Iris pigment epithelial cell (primary cell): ENCODE measurements around the gene SLC66A1.

ENCODE experiments used
- DNase-seq: peaks from one replicate; pipeline ENCODE4 v3.0.0-alpha.2; 2011; ENCODE audit warnings: low read depth

SLC66A1 gene

GRCh38 chr1:19325958-19326747 is 14.0 kb downstream of the SLC66A1 start:
- DNase-seq, result no peak

DNA sequence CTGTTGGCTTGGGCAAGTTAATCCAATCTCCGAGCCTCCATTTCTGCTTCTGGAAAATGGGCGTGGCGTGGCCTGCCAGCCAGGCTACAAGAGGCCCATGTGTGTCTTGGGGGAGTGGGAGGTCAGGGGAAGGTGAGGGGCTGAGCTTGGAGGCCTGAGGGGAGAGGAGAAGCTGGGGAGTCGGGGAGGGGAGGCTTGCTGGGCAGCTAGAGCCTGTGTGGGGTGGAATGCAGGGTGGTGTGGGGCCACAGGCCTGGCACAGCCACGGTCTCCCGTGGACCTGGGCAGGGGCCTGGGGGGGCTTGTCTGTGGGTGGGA is 14.6 kb downstream of the SLC66A1 start:
- DNase-seq, result no peak

GRCh38 chr1:19327301-19327700 is 15.2 kb downstream of the SLC66A1 start:
- DNase-seq, result no peak

GRCh38 chr1:19327736-19328135 is 15.6 kb downstream of the SLC66A1 start:
- DNase-seq, result no peak

DNA sequence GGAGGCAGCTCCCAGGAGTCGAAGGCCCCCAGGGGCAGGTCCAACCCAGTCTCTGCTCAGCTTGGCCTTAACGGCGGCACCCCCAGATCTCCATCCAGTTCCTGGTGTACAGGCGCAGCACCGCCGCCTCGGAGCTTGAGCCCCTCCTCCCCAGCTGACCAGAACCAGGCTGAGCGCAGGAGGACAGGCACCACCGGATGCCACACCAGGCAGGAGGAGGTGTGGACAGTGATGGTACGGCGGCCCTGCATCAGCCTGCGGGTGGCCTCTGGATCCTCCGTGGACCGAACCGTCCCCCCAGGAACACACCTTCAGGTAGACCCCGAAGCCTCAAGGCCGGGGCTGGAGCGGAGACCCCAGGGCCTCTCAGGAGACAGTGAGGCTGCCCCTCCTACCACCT is 16.4 kb downstream of the SLC66A1 start:
- DNase-seq, result no peak

DNA sequence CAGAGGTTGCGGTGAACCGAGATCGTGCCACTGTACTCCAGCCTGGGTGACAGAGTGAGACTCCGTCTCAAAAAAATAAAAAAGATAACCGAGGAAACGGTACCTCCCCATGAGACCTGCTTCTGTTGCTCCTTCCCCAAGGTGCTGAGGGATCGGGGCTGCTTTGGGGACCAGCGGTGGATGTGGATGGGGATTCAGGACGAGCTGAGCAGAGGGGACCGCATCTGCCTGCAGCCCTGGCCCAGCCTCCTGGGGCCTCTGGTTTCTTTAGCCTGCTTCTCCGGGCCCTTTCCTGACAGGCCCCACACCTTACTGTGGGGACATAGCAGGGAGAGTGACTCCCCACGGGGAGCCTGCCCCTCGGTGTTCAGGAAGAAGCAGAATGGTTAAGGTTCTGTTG is 17.1 kb downstream of the SLC66A1 start:
- DNase-seq, result no peak

DNA sequence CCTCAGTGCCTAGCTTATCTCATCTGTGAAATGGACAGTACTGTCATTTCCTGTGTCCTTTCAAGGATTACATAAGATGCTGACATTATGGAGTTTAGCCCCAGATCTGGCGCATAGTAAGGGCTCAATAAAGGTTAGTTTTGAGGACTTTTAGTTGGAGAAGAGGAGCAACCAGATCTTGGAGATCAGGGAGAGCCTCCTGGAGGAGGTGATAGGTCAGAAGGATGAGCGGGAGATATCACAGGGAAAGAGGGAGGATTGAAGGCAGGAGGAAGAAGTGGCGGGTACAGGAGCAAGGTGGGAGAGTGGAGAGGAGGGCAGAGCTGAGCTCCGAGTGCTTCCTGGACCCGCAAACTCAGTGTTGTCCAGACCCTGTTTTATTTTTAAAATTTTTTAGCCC is 17.5 kb downstream of the SLC66A1 start:
- no peak for DNase-seq

- no peak for DNase-seq
Observed at GRCh38 chr1:19330449-19331135, 18.5 kb downstream of the SLC66A1 start.

DNA sequence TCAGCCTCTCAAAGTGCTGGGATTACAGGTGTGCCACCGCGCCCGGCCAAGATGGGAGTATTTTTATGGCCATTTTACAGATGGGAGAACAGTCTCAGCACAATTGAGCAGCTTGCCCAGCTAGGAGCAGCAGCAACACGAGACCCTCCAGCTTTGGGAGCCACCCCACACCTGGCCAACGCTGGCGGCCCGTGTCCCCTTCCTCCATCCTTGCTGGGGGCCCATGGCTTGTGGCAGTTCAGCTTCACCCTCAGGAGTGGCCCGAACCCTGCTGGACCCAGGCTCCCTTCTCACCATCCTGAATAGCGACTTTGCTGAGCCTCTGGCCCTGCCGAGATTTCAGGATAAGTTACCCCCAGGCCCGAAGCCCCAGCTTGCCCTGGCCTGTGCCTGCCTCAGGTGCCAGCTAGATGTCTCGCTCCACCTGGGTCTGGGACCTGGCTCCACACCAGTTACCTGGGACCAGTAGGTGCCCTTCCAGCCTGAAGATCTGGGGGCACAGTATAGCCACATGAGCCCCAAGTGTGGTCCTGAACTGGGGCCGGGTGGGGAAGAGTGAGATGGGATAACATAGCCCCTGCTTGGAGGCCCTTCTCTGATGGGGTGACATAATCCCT is 19.2 kb downstream of the SLC66A1 start:
- DNase-seq, result no peak

GRCh38 chr1:19332832-19333231 is 20.7 kb downstream of the SLC66A1 start:
- no peak for DNase-seq

GRCh38 chr1:19333587-19334354 is 21.6 kb downstream of the SLC66A1 start:
- DNase-seq, result no peak

DNA sequence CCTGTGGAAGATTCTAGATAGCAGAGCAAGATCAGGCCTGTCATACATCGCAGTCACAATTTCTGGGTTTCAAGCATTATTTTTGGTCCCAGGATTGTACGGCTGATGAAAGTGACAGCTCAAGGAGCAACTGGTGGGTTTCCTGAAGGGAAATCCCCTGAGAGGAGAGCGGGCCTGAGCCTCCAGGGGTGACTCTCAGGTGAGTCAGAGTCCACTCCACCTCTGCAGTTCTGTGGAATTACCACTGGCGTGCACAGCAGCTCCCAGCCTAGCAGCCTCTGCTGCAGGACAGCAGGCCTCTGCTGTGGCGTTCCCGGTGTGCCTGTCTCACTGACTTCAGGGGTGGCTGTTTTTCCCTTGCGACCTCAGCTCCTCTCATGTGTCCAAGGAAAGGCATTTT is 24.4 kb downstream of the SLC66A1 start:
- peak; percentile 38 for DNase-seq

DNA sequence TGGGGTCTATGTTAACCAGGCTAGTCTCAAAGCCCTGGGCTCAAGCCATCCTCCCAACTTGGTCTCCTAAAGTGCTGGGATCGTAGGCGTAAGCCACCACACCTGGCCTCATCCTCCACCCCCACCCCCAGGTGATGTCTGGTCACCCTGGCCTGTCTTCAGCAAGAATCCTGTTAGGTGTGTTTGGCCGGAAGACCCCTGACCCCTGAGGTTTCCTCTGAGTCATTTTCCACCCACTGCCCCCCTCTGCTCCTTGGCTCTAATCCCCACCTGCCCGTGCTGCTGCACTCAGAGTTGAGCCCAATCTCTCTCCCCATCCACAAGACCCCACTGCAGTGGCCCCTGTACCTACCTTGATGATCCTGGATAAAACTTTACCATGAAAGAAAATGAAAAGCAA is 25.2 kb downstream of the SLC66A1 start:
- DNase-seq, result no peak

GRCh38 chr1:19338323-19338762 is 26.2 kb downstream of the SLC66A1 start:
- DNase-seq, result no peak

GRCh38 chr1:19339214-19339861 is 27.2 kb downstream of the SLC66A1 start:
- no peak for DNase-seq

DNA sequence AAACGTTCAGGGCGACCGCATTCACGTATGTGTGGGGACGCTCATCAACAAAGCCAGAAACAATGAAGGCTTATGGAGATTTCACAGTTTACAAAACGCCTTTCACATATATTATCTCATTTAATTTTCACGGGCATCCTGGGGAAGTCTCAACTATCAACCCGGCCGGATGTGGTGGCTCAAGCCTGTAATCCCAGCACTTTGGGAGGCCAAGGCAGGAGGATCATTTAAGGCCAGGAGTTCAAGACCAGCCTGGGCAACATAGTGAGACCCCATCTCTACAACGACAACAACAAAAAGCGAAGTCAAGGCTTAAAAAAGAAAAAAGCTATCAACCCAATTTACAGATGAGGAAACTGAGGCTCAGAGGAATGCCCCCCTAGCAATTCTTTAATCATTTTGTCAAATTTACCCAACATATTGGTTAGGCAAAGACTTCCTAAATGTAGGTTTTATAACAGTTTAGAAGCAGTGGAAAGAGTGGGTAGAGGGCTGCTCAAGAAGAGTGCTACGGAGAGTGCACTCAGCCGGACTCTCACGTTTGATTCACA is 28.3 kb downstream of the SLC66A1 start:
- no peak for DNase-seq

- peak; percentile 72 for DNase-seq
Observed at GRCh38 chr1:19341201-19342061, 29.3 kb downstream of the SLC66A1 start.

- DNase-seq, result no peak
Observed at GRCh38 chr1:19342062-19342750, 30.1 kb downstream of the SLC66A1 start.

DNA sequence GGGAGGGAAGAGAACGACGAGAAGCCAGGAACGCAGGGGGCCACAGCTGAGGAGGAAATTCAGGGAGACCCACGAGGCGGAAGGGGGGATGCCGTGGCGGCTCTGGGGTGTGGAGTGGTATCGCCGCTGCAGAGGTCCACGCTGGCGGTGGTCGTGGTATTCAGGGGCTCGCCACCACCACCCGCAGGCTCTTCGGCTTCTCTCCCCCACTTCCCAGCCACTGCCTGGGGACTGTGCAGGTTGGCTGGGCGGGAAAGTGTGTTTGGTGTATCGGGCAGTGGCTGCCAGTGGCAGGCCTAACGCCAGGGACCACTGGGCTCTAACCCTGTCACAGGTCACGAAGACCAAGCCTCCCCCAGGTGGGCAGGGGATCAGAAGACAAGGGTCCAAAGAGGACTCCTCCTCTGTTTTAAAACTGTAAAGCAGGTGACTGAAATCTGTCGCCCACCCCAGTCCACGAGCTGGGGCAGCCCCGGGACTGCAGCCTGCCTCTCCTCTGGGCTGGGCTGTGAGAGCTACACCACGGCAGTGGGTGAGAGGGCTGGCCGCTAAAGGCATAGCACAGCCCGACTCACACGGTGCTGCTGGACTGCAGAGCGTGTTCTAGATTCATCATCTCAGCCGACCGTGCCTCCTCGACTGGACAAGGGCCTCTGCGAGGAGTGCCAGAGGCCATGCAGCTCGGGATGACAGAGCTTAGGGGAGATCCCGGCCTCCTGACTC is 30.9 kb downstream of the SLC66A1 start:
- no peak for DNase-seq
